ENCODE data around the gene CD38.

GRCh38 chr4:15786743-15787142, 8.6 kb downstream of the CD38 start:
- TF ChIP-seq CTCF (IDR thresholded peaks at IDR 0.05) (no peak), EP300 (IDR thresholded peaks at IDR 0.05) (no peak)

Data from suprapubic skin (tissue), 3 donors.